B cell (primary cell): ENCODE data around the gene RARS1.

ENCODE experiments used
- EZH2 ChIP-seq: IDR thresholded peaks from 2 replicates; pipeline ENCODE4 v1.6.1; 2012; ENCODE audit warnings: borderline replicate concordance, low read depth, mild to moderate bottlenecking, moderate library complexity, low read length; ENCODE audit not compliant: insufficient read depth, poor library complexity, severe bottlenecking
- TF ChIP-seq, protein P1 (sequence below): fragments of 200-600 bp; IDR thresholded peaks from one replicate; pipeline ENCODE4 v1.8.0; 2022; ENCODE audit warnings: antibody characterized with exemption, mild to moderate bottlenecking

DNA sequence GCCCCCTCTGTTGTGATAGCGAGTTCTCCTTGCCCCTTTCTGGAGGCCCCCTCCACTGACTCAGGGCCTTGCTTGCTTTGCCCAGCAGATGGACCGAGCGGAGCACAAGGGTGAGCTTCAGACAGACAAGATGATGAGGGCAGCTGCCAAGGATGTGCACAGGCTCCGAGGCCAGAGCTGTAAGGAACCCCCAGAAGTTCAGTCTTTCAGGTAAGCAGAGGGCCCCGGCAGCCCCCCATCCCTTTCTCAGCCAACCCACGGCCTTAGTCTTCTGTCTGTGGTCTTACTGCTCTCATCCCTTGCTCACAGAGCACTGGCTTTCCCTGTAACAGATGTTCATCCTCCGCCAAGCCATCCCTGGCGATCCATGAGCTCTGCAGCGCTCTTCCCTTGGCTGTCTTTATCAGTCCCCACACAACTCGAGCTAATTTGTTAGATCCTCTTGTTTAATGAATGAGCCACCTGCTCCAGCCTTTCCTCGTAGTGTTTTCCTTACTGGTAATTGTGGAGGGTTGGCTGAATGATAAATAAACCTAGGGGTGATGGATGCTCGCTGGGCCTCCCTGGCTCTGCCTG lies 18.4 kb upstream of the RARS1 start:
- no peak for TF ChIP-seq EZH2
- TF ChIP-seq, protein P1, sequence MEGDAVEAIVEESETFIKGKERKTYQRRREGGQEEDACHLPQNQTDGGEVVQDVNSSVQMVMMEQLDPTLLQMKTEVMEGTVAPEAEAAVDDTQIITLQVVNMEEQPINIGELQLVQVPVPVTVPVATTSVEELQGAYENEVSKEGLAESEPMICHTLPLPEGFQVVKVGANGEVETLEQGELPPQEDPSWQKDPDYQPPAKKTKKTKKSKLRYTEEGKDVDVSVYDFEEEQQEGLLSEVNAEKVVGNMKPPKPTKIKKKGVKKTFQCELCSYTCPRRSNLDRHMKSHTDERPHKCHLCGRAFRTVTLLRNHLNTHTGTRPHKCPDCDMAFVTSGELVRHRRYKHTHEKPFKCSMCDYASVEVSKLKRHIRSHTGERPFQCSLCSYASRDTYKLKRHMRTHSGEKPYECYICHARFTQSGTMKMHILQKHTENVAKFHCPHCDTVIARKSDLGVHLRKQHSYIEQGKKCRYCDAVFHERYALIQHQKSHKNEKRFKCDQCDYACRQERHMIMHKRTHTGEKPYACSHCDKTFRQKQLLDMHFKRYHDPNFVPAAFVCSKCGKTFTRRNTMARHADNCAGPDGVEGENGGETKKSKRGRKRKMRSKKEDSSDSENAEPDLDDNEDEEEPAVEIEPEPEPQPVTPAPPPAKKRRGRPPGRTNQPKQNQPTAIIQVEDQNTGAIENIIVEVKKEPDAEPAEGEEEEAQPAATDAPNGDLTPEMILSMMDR, result no peak
